ENCODE measurements around the gene CLTC.

CLTC gene

GRCh38 chr17:59727817-59728533, 108.3 kb downstream of the CLTC start:
- DNase-seq (ENCODE audit: low read depth): no peak

DNA sequence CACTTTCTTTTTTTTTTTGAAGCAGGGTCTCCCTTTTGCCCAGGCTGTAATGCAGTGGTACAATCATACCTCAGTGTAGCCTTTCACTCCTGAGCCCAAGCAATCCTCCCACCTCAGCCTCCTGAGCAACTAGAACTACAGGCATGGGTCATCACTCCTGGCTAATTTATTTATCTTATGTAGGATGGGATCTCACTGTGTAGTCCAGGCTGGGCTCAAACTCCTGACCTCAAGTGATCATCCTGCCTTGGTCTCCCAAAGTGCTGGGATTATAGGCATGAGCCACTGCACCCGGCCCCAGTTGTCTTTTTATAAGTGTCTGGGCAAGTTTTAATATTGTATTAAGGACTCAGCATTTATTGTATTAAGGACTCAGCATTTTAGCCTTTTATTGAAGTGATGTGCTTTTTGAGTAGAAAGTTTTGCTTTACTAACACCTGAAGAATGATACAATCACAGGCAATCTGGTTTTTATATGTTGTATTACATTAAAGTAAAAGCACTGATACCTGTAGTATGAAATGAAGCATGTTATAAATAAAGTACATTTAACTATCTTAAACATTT, 110.7 kb downstream of the CLTC start:
- no peak for DNase-seq (ENCODE audit: low read depth)

- DNase-seq (ENCODE audit: low read depth): no peak
These were observed 114.0 kb downstream of the CLTC start for GRCh38 chr17:59733697-59734096.

- DNase-seq (ENCODE audit: low read depth): no peak
These were observed 114.5 kb downstream of the CLTC start for GRCh38 chr17:59734226-59734625.

DNA sequence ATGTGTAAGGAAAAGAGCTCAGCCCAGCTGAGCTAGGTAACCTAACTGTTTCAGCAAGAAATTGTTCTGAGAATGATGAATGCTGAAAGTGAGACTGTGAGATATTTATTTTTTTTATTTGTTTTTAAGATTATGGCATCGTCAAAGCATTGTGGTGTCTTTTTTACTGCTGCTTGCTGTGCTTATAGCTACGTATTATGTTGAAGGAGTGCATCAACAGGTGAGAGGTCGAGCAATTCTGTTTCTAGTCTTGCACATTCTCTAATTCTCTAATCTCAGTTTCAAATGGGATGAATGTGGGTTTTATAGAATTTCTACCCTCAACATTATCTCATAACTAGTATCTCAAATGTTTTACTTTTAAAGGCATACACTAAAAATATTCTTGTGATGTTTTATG, 117.6 kb downstream of the CLTC start:
- no peak for DNase-seq (ENCODE audit: low read depth)

- no peak for DNase-seq (ENCODE audit: low read depth)
These were observed 124.1 kb downstream of the CLTC start for GRCh38 chr17:59743842-59744241.

GRCh38 chr17:59745040-59745439, 125.3 kb downstream of the CLTC start:
- DNase-seq (ENCODE audit: low read depth): no peak
